ENCODE data around the gene ITPKC.
A peak's percentile ranks its signal among the peaks of the same experiment; 100 is the strongest.
"Not testable (repeated sequence)": the region's sequence is repeated elsewhere in the genome, so short reads cannot be mapped to it uniquely, and the experiment has no call there.

ITPKC gene

GRCh38 chr19:40777937-40778705, 61.2 kb downstream of the ITPKC start, which contains the start of gene RAB4B:
RAB4B (plus strand) TSS chr19:40778247; CDS start chr19:40778376, 129 bp downstream.
- no peak for TF ChIP-seq CTCF (IDR thresholded peaks at IDR 0.05; ENCODE audit: low read depth, low read length)

GRCh38 chr19:40778706-40779284, 61.9 kb downstream of the ITPKC start:
- H3K4me3 ChIP-seq (ENCODE audit: low read depth, low read length): peak overlapping the region; percentile 76
- TF ChIP-seq CTCF (IDR thresholded peaks at IDR 0.05; ENCODE audit: low read depth, low read length): no peak

More at GRCh38 chr19:40777937-40778705, 61.2 kb downstream of the ITPKC start, which contains the start of gene RAB4B:
- peak within 1 kb of the TSS; percentile 76 for H3K4me3 ChIP-seq (ENCODE audit: low read depth, low read length)

- no peak for TF ChIP-seq CTCF (IDR thresholded peaks at IDR 0.05; ENCODE audit: low read depth, low read length)
- H3K4me3 ChIP-seq (ENCODE audit: low read depth, low read length): no peak overlapping the region
Measured at GRCh38 chr19:40780582-40780981, 63.7 kb downstream of the ITPKC start.

GRCh38 chr19:40781140-40781539, 64.2 kb downstream of the ITPKC start:
- TF ChIP-seq CTCF (IDR thresholded peaks at IDR 0.05; ENCODE audit: low read depth, low read length): no peak
- H3K4me3 ChIP-seq (ENCODE audit: low read depth, low read length): no peak overlapping the region

- H3K4me3 ChIP-seq (ENCODE audit: low read depth, low read length): no peak overlapping the region
- no peak for TF ChIP-seq CTCF (IDR thresholded peaks at IDR 0.05; ENCODE audit: low read depth, low read length)
Measured at GRCh38 chr19:40783711-40784110, 66.8 kb downstream of the ITPKC start.

GRCh38 chr19:40784146-40784545, 67.2 kb downstream of the ITPKC start:
- not testable (repeated sequence) for H3K4me3 ChIP-seq (ENCODE audit: low read depth, low read length)

- no peak for TF ChIP-seq CTCF (IDR thresholded peaks at IDR 0.05; ENCODE audit: low read depth, low read length)
- H3K4me3 ChIP-seq (ENCODE audit: low read depth, low read length): no peak overlapping the region
Measured at GRCh38 chr19:40785526-40785925, 68.6 kb downstream of the ITPKC start.
